Measurements from ENCODE around the gene VENTX.

GRCh38 chr10:133239990-133240389 lies 2.3 kb downstream of the VENTX start:
- TF ChIP-seq CREB1 (IDR thresholded peaks at IDR 0.05; ENCODE audit: low read depth) (no peak), EP300 (IDR thresholded peaks at IDR 0.05; ENCODE audit: borderline replicate concordance) (no peak), USF1 (IDR thresholded peaks at IDR 0.05) (no peak), MAX (IDR thresholded peaks at IDR 0.05) (no peak), TCF12 (IDR thresholded peaks at IDR 0.05; ENCODE audit: low read depth) (no peak), TAF1 (IDR thresholded peaks at IDR 0.05; ENCODE audit: low read depth) (no peak), ZBTB7A (IDR thresholded peaks at IDR 0.05; ENCODE audit: low read depth) (no peak), EGR1 (IDR thresholded peaks at IDR 0.05) (no peak), TEAD4 (IDR thresholded peaks at IDR 0.05) (no peak), REST (IDR thresholded peaks at IDR 0.05; ENCODE audit: low read depth) (no peak), YY1 (IDR thresholded peaks at IDR 0.05; ENCODE audit: low read depth) (no peak), RAD21 (IDR thresholded peaks at IDR 0.05; ENCODE audit: low read depth) (no peak), NFIC (IDR thresholded peaks at IDR 0.05) (no peak), FOXM1 (IDR thresholded peaks at IDR 0.05; ENCODE audit: borderline replicate concordance, low read depth) (no peak)

Measured in Ishikawa (cell line).